Astrocyte (in vitro differentiated cells and primary cell): Measurements from ENCODE around the gene HOXA5. TPM values are rescaled to one million over a fixed set of nuclear protein-coding genes. Genes with fewer than 3 reads are reported as not detected.

ENCODE experiments used
- DNase-seq: peaks from one replicate; pipeline ENCODE4 v3.0.0-alpha.2; 2010; ENCODE audit warnings: low read depth
- FAIRE-seq: peaks from 2 replicates; lab custom pipeline; 2011; peaks lifted over from hg19 to GRCh38; lab: Jason Lieb, UNC
- H2AFZ ChIP-seq: 2 replicates; pipeline ENCODE4 v1.6.0; 2012; ENCODE audit warnings: low read depth, low read length, inconsistent platforms
- H3K27ac ChIP-seq: 2 replicates; pipeline ENCODE4 v1.5.1; 2011; ENCODE audit warnings: low read depth, low read length, inconsistent platforms
- H3K27me3 ChIP-seq: 2 replicates; pipeline ENCODE4 v1.6.0; 2011; ENCODE audit warnings: low read length, inconsistent platforms; ENCODE audit not compliant: insufficient read depth
- H3K36me3 ChIP-seq: 2 replicates; pipeline ENCODE4 v1.5.1; 2011; ENCODE audit warnings: low read length, inconsistent platforms; ENCODE audit not compliant: insufficient read depth
- H3K4me1 ChIP-seq: 2 replicates; pipeline ENCODE4 v1.5.1; 2011; ENCODE audit warnings: low read length, inconsistent platforms; ENCODE audit not compliant: insufficient read depth
- H3K4me2 ChIP-seq: 2 replicates; pipeline ENCODE4 v1.6.0; 2012; ENCODE audit warnings: low read length, inconsistent platforms
- H3K4me3 ChIP-seq: 2 replicates; pipeline ENCODE4 v1.5.1; 2011; ENCODE audit warnings: low read depth, mild to moderate bottlenecking, low read length, inconsistent platforms; ENCODE audit not compliant: insufficient read depth
- H3K79me2 ChIP-seq: 2 replicates; pipeline ENCODE4 v1.6.0; 2012; ENCODE audit warnings: mild to moderate bottlenecking, low read length, inconsistent platforms; ENCODE audit not compliant: insufficient read depth
- H3K9ac ChIP-seq: 2 replicates; pipeline ENCODE4 v1.6.0; 2012; ENCODE audit warnings: mild to moderate bottlenecking, low read length, inconsistent platforms
- H3K9me3 ChIP-seq: 2 replicates; pipeline ENCODE4 v1.5.1; 2012; ENCODE audit warnings: low read depth, mild to moderate bottlenecking, low read length, inconsistent platforms; ENCODE audit not compliant: insufficient read depth
- H4K20me1 ChIP-seq: 2 replicates; pipeline ENCODE4 v1.6.0; 2012; ENCODE audit warnings: low read length, inconsistent platforms; ENCODE audit not compliant: insufficient read depth
- H3K27ac Mint-ChIP-seq: one replicate; pipeline ENCODE4 v1.8.0; 2021; ENCODE audit warnings: mild to moderate bottlenecking, mixed read lengths; ENCODE audit not compliant: unreplicated experiment
- H3K27me3 Mint-ChIP-seq: one replicate; pipeline ENCODE4 v1.8.0; 2021; ENCODE audit warnings: low read depth, mixed read lengths; ENCODE audit not compliant: unreplicated experiment
- H3K36me3 Mint-ChIP-seq: one replicate; pipeline ENCODE4 v1.8.0; 2021; ENCODE audit warnings: low read depth, mixed read lengths; ENCODE audit not compliant: unreplicated experiment
- H3K4me1 Mint-ChIP-seq: one replicate; pipeline ENCODE4 v1.8.0; 2021; ENCODE audit warnings: low read depth, mixed read lengths; ENCODE audit not compliant: unreplicated experiment
- H3K4me3 Mint-ChIP-seq: one replicate; pipeline ENCODE4 v1.8.0; 2021; ENCODE audit warnings: mild to moderate bottlenecking, moderate library complexity, mixed read lengths; ENCODE audit not compliant: unreplicated experiment
- H3K9me3 Mint-ChIP-seq: one replicate; pipeline ENCODE4 v1.8.0; 2021; ENCODE audit warnings: mild to moderate bottlenecking, mixed read lengths; ENCODE audit not compliant: unreplicated experiment
- CTCF ChIP-seq: IDR thresholded peaks from 2 replicates; pipeline ENCODE4 v1.5.1; 2011; ENCODE audit warnings: low read depth, mild to moderate bottlenecking, inconsistent platforms, low read length, moderate library complexity; ENCODE audit not compliant: insufficient read depth
- EZH2 ChIP-seq: IDR thresholded peaks from 2 replicates; pipeline ENCODE4 v1.6.1; 2012; ENCODE audit warnings: mild to moderate bottlenecking, low read length, inconsistent platforms; ENCODE audit not compliant: insufficient read depth
- total RNA-seq: library from RNA; stranded (reverse); gene quantifications from 2 replicates; pipeline ENCODE4 v1.2.1, GENCODE V29; 2021

The HOXA5 gene
- total RNA-seq, 1 donor from 2014 or later, result not detected

- H3K79me2 ChIP-seq, result peaks cover 32% of the 10 kb centered on the region
- H3K9ac ChIP-seq, result no peak overlapping the region
- H3K9me3 Mint-ChIP-seq, result peaks cover 32% of the 10 kb centered on the region
- DNase-seq (no peak), FAIRE-seq (no peak)
- no peak overlapping the region for H3K4me3 ChIP-seq
- H3K4me1 Mint-ChIP-seq, result peaks cover 2% of the 10 kb centered on the region
- H4K20me1 ChIP-seq, result peaks cover 8% of the 10 kb centered on the region
- H2AFZ ChIP-seq, result no peak overlapping the region
- H3K27ac Mint-ChIP-seq, result no peak overlapping the region
- H3K27me3 Mint-ChIP-seq, result peaks cover 93% of the 10 kb centered on the region
- no peak overlapping the region for H3K4me2 ChIP-seq
- no peaks in the 10 kb centered on the region for H3K4me1 ChIP-seq
- H3K27ac ChIP-seq, result no peak overlapping the region
- no peak for TF ChIP-seq EZH2
- TF ChIP-seq CTCF, result no peak
- peaks cover 77% of the 10 kb centered on the region for H3K27me3 ChIP-seq
- no peaks in the 10 kb centered on the region for H3K36me3 ChIP-seq
- H3K9me3 ChIP-seq, result no peaks in the 10 kb centered on the region
- H3K36me3 Mint-ChIP-seq, result peaks cover 2% of the 10 kb centered on the region
- no peak overlapping the region for H3K4me3 Mint-ChIP-seq
These were observed 49.0 kb downstream of the HOXA5 start for GRCh38 chr7:27094304-27095049.

- Histone ChIP-seq H3K27ac (no peak overlapping the region), H3K9me3 (no peaks in the 10 kb centered on the region), H3K9ac (no peak overlapping the region), H3K4me1 (no peaks in the 10 kb centered on the region), H2AFZ (no peak overlapping the region), H3K4me3 (no peak overlapping the region), H3K36me3 (no peaks in the 10 kb centered on the region), H3K79me2 (peaks cover 21% of the 10 kb centered on the region), H3K4me2 (no peak overlapping the region), H3K27me3 (peaks cover 79% of the 10 kb centered on the region), H4K20me1 (peaks cover 8% of the 10 kb centered on the region)
- TF ChIP-seq CTCF (no peak), EZH2 (no peak)
- FAIRE-seq (no peak), DNase-seq (no peak)
- H3K4me1 Mint-ChIP-seq, result peaks cover 2% of the 10 kb centered on the region
- H3K27me3 Mint-ChIP-seq, result peaks cover 92% of the 10 kb centered on the region
- peaks cover 28% of the 10 kb centered on the region for H3K9me3 Mint-ChIP-seq
- H3K27ac Mint-ChIP-seq, result no peak overlapping the region
- H3K4me3 Mint-ChIP-seq, result no peak overlapping the region
- no peaks in the 10 kb centered on the region for H3K36me3 Mint-ChIP-seq
These were observed 50.1 kb downstream of the HOXA5 start for GRCh38 chr7:27093184-27093895.

- H3K9ac ChIP-seq, result no peak overlapping the region
- H3K79me2 ChIP-seq, result peaks cover 15% of the 10 kb centered on the region
- H3K4me2 ChIP-seq, result no peak overlapping the region
- no peak overlapping the region for H3K4me3 ChIP-seq
- Mint-ChIP-seq H3K9me3 (peaks cover 28% of the 10 kb centered on the region), H3K36me3 (no peaks in the 10 kb centered on the region), H3K27ac (no peak overlapping the region), H3K4me3 (no peak overlapping the region), H3K27me3 (peaks cover 91% of the 10 kb centered on the region), H3K4me1 (peaks cover 2% of the 10 kb centered on the region)
- H3K27me3 ChIP-seq, result peaks cover 80% of the 10 kb centered on the region
- H3K36me3 ChIP-seq, result no peaks in the 10 kb centered on the region
- H3K27ac ChIP-seq, result no peak overlapping the region
- H3K4me1 ChIP-seq, result no peaks in the 10 kb centered on the region
- no peak overlapping the region for H2AFZ ChIP-seq
- TF ChIP-seq EZH2, result no peak
- DNase-seq (no peak), FAIRE-seq (no peak)
- peaks cover 6% of the 10 kb centered on the region for H4K20me1 ChIP-seq
- no peaks in the 10 kb centered on the region for H3K9me3 ChIP-seq
These were observed 50.7 kb downstream of the HOXA5 start for GRCh38 chr7:27092819-27093110.
